IMR-90 (cell line): ENCODE data around the gene UBR4. TPM values are rescaled to one million over a fixed set of nuclear protein-coding genes. Genes with fewer than 3 reads are reported as not detected.

Experiments used
- ATAC-seq: fragments of 200-7000 bp; cut with Tn5 transposase; 2 replicates; pipeline ENCODE4 v1.9.1; 2020; ENCODE audit warnings: low read depth, mild to moderate bottlenecking, moderate library complexity
- BruUV-seq: library from RNA; stranded (reverse); fragments of 400-500 nt; replicated peaks from 2 replicates; lab custom pipeline; 2021; lab: Mats Ljungman, UMichigan
- CTCF ChIA-PET: fragments of 300-600 bp; formaldehyde crosslinking; extraction: SDS; loops from one replicate; lab custom pipeline; 2021; ENCODE audit warnings: antibody characterized with exemption; lab: Yijun Ruan, JAX
- POLR2A ChIA-PET: fragments of 300-600 bp; sonication (Branson Sonifier 250); formaldehyde crosslinking; loops from one replicate; lab custom pipeline; 2022; ENCODE audit warnings: antibody characterized with exemption; ENCODE audit not compliant: unreplicated experiment; lab: Charles Lee
- DNase-seq: peaks from one replicate; pipeline ENCODE4 v3.0.0; 2013
- H2AFZ ChIP-seq: replicated peaks from 2 replicates; pipeline ENCODE3; 2013; ENCODE audit warnings: low read length, mild to moderate bottlenecking; ENCODE audit not compliant: poor library complexity
- H2AK5ac ChIP-seq: 2 replicates; pipeline ENCODE4 v1.6.1; 2013; ENCODE audit warnings: low read depth, low read length, inconsistent platforms
- H2AK9ac ChIP-seq: replicated peaks from 2 replicates; pipeline ENCODE3; 2013; ENCODE audit warnings: mild to moderate bottlenecking, low read depth, low read length, moderate library complexity; ENCODE audit not compliant: poor library complexity
- H2BK120ac ChIP-seq: 2 replicates; pipeline ENCODE4 v1.6.1; 2013; ENCODE audit warnings: low read depth, low read length, inconsistent platforms
- H2BK15ac ChIP-seq: 3 replicates; pipeline ENCODE4 v1.6.1; 2013; ENCODE audit warnings: low read depth, low read length, inconsistent platforms
- H2BK20ac ChIP-seq: 2 replicates; pipeline ENCODE4 v1.6.1; 2013; ENCODE audit warnings: low read depth, mild to moderate bottlenecking, inconsistent platforms, low read length, moderate library complexity
- H2BK5ac ChIP-seq: 2 replicates; pipeline ENCODE4 v1.6.1; 2013; ENCODE audit warnings: mild to moderate bottlenecking, low read depth, low read length, inconsistent platforms; ENCODE audit not compliant: poor library complexity, severe bottlenecking
- H3K14ac ChIP-seq: replicated peaks from 2 replicates; pipeline ENCODE4 v1.6.1; 2013; ENCODE audit warnings: low read depth, low read length, inconsistent platforms
- H3K18ac ChIP-seq: 2 replicates; pipeline ENCODE4 v1.6.1; 2013; ENCODE audit warnings: low read depth, low read length, control low read depth
- H3K23ac ChIP-seq: 2 replicates; pipeline ENCODE4 v1.6.1; 2013; ENCODE audit warnings: low read depth, low read length, inconsistent platforms
- H3K27ac ChIP-seq: 2 replicates; pipeline ENCODE4 v1.5.1; 2013; ENCODE audit warnings: mild to moderate bottlenecking, control low read depth, low read length; ENCODE audit not compliant: insufficient read depth
- H3K27me3 ChIP-seq: 2 replicates; pipeline ENCODE4 v1.6.1; 2013; ENCODE audit warnings: low read length; ENCODE audit not compliant: control insufficient read depth, insufficient read depth
- H3K36me3 ChIP-seq: 2 replicates; pipeline ENCODE4 v1.6.1; 2013; ENCODE audit warnings: low read length, mixed read lengths; ENCODE audit not compliant: control insufficient read depth, insufficient read depth
- H3K4ac ChIP-seq: 2 replicates; pipeline ENCODE4 v1.6.1; 2013; ENCODE audit warnings: low read depth, low read length, inconsistent platforms
- H3K4me1 ChIP-seq: 2 replicates; pipeline ENCODE4 v1.6.1; 2013; ENCODE audit warnings: low read length, mixed read lengths; ENCODE audit not compliant: control insufficient read depth, insufficient read depth
- H3K4me2 ChIP-seq: 2 replicates; pipeline ENCODE4 v1.6.1; 2013; ENCODE audit warnings: low read depth, mild to moderate bottlenecking, control low read depth, low read length, moderate library complexity
- H3K4me3 ChIP-seq: 2 replicates; pipeline ENCODE4 v1.5.1; 2013; ENCODE audit warnings: low read depth, mild to moderate bottlenecking, control low read depth, low read length, moderate library complexity; ENCODE audit not compliant: insufficient read depth
- H3K56ac ChIP-seq: 2 replicates; pipeline ENCODE4 v1.6.1; 2013; ENCODE audit warnings: low read length, inconsistent platforms; ENCODE audit not compliant: insufficient read depth; ENCODE audit errors: extremely low read depth
- H3K79me1 ChIP-seq, 2 experiments: 2 replicates each; pipeline ENCODE4 v1.6.1; 2013; ENCODE audit warnings: low read length in 2 of 2, inconsistent platforms in 1 of 2, low read depth in 1 of 2
- H3K9ac ChIP-seq: 2 replicates; pipeline ENCODE4 v1.6.1; 2013; ENCODE audit warnings: low read depth, low read length, control low read depth
- H3K9me1 ChIP-seq: 2 replicates; pipeline ENCODE4 v1.6.1; 2013; ENCODE audit warnings: low read length, inconsistent platforms; ENCODE audit not compliant: insufficient read depth
- H3K9me3 ChIP-seq: 2 replicates; pipeline ENCODE4 v1.6.1; 2013; ENCODE audit warnings: low read length; ENCODE audit not compliant: control insufficient read depth, insufficient read depth
- H4K20me1 ChIP-seq: 2 replicates; pipeline ENCODE4 v1.6.1; 2013; ENCODE audit warnings: low read length, inconsistent platforms; ENCODE audit not compliant: insufficient read depth
- H4K5ac ChIP-seq: 2 replicates; pipeline ENCODE4 v1.6.1; 2013; ENCODE audit warnings: mild to moderate bottlenecking, low read depth, low read length, control low read depth
- H4K8ac ChIP-seq, 2 experiments: 2 replicates each; pipeline ENCODE4 v1.6.1; 2013; ENCODE audit warnings: low read depth in 2 of 2, low read length in 2 of 2, control low read depth in 1 of 2, inconsistent platforms in 1 of 2
- H4K91ac ChIP-seq: 2 replicates; pipeline ENCODE4 v1.6.1; 2013; ENCODE audit warnings: low read depth, low read length, inconsistent platforms; ENCODE audit not compliant: insufficient read depth
- BHLHE40 ChIP-seq: fragments of 150-350 bp; IDR thresholded peaks from 2 replicates; pipeline ENCODE4 v1.6.1; 2016; ENCODE audit warnings: mild to moderate bottlenecking, low read depth, low read length
- CEBPB ChIP-seq: IDR thresholded peaks from 2 replicates; pipeline ENCODE4 v1.6.1; 2012; ENCODE audit warnings: low read depth, low read length, improper control_type of control experiment
- CHD1 ChIP-seq: IDR thresholded peaks from 2 replicates; pipeline ENCODE4 v1.6.1; 2012; ENCODE audit warnings: low read depth, low read length, improper control_type of control experiment
- CTCF ChIP-seq: conservative IDR thresholded peaks from 2 replicates; pipeline ENCODE4 v1.5.1; 2012; ENCODE audit warnings: mild to moderate bottlenecking, low read depth, low read length, improper control_type of control experiment
- ELK1 ChIP-seq: fragments of 150-350 bp; IDR thresholded peaks from 2 replicates; pipeline ENCODE4 v1.6.1; 2016; ENCODE audit warnings: low read depth, mild to moderate bottlenecking, low read length, moderate library complexity, borderline replicate concordance
- FOS ChIP-seq: fragments of 150-350 bp; IDR thresholded peaks from 2 replicates; pipeline ENCODE4 v1.6.1; 2016; ENCODE audit warnings: low read depth, low read length
- MAZ ChIP-seq: IDR thresholded peaks from 2 replicates; pipeline ENCODE4 v1.6.1; 2012; ENCODE audit warnings: low read depth, mild to moderate bottlenecking, low read length, improper control_type of control experiment, moderate library complexity, borderline replicate concordance
- MXI1 ChIP-seq: IDR thresholded peaks from 2 replicates; pipeline ENCODE4 v1.6.1; 2012; ENCODE audit warnings: low read depth, mild to moderate bottlenecking, low read length, moderate library complexity, borderline replicate concordance
- RAD21 ChIP-seq: IDR thresholded peaks from 2 replicates; pipeline ENCODE4 v1.6.1; 2012; ENCODE audit warnings: low read length, improper control_type of control experiment
- RCOR1 ChIP-seq: IDR thresholded peaks from 2 replicates; pipeline ENCODE4 v1.6.1; 2012; ENCODE audit warnings: mild to moderate bottlenecking, low read length, improper control_type of control experiment; ENCODE audit not compliant: insufficient replicate concordance
- RFX5 ChIP-seq: IDR thresholded peaks from 2 replicates; pipeline ENCODE4 v1.8.0; 2012; ENCODE audit warnings: low read depth, mild to moderate bottlenecking, low read length, moderate library complexity
- SMC3 ChIP-seq: fragments of 150-350 bp; IDR thresholded peaks from 2 replicates; pipeline ENCODE4 v1.6.1; 2016; ENCODE audit warnings: low read depth, mild to moderate bottlenecking, antibody characterized with exemption, low read length, moderate library complexity
- USF2 ChIP-seq: fragments of 150-350 bp; IDR thresholded peaks from 2 replicates; pipeline ENCODE4 v1.6.1; 2017; ENCODE audit warnings: mild to moderate bottlenecking, antibody characterized with exemption, low read length, low read depth
- WGBS, 2 experiments: methylation state at CpG; one replicate each; pipeline versions ENCODE4 v1.1.5 to v1.1.7; 2013; ENCODE audit warnings: missing lambda C conversion rate in 2 of 2; ENCODE audit not compliant: insufficient read length in 1 of 2; ENCODE audit errors: extremely low coverage in 2 of 2; 5-methylcytosine and 5-hydroxymethylcytosine counted together
- dilution Hi-C: fragments of 300-500 bp; cut with HindIII; formaldehyde crosslinking; loops from one replicate; pipeline ENCODE4 v1.14.3; 2018; ENCODE audit warnings: low sequenced_read_pairs; ENCODE audit not compliant: unreplicated experiment
- in situ Hi-C: fragments of 300-500 bp; cut with MboI; formaldehyde crosslinking; loops from 3 replicates; pipeline ENCODE4 v1.14.3; 2019; ENCODE audit warnings: low sequenced_read_pairs, inconsistent platforms, mixed read lengths
- intact Hi-C: fragments of 100-400 bp; cut with micrococcal nuclease; formaldehyde crosslinking; loops from 2 replicates; pipeline ENCODE4 v1.10.0; 2022
- polyA plus RNA-seq, 3 experiments: library from polyadenylated mRNA; depleted of rRNA; stranded (reverse); fragments of >200 nt; gene quantifications; 2 replicates each; pipeline ENCODE4 v1.2.3, GENCODE V29; 2012; ENCODE audit warnings: low replicate concordance in 1 of 3
- total RNA-seq: library from RNA; depleted of rRNA; stranded (reverse); fragments of >200 nt; gene quantifications from 2 replicates; pipeline ENCODE4 v1.2.3, GENCODE V29; 2012

Gene UBR4
- total and polyA plus RNA-seq, 2 of the 4 experiments (the other 2 are of a cell fraction) = 87.8 to 121 TPM

GRCh38 chr1:19032413-19032695 lies 177.7 kb downstream of the UBR4 start:
- no peak overlapping the region for H4K5ac ChIP-seq
- no peak overlapping the region for H4K8ac ChIP-seq
- peaks cover 5% of the 10 kb centered on the region for H3K9me1 ChIP-seq
- CTCF ChIA-PET = no interaction called here
- WGBS, 2 experiments = no CpG with 5 or more reads among the region's 5 CpGs
- intact Hi-C loops (no loop called here), dilution Hi-C loops (no loop called here), in situ Hi-C loops (no loop called here)
- no peak overlapping the region for H3K18ac ChIP-seq
- H3K79me1 ChIP-seq = no peaks in the 10 kb centered on the region
- no peak overlapping the region for H4K91ac ChIP-seq
- no peak overlapping the region for H2AK9ac ChIP-seq
- no peak for DNase-seq
- no peak overlapping the region for H3K23ac ChIP-seq
- no peaks in the 10 kb centered on the region for H3K36me3 ChIP-seq
- H3K4me1 ChIP-seq = peaks cover 2% of the 10 kb centered on the region; the same call in 1 of the 2 replicates
- H3K27ac ChIP-seq = no peak overlapping the region
- no peak overlapping the region for H3K14ac ChIP-seq
- no peak overlapping the region for H3K4me3 ChIP-seq
- POLR2A ChIA-PET = no interaction called here
- H3K4ac ChIP-seq = no peak overlapping the region
- H3K27me3 ChIP-seq = peaks cover 23% of the 10 kb centered on the region; the same call in 1 of the 2 replicates
- H3K9me3 ChIP-seq = no peaks in the 10 kb centered on the region
- no TSS peak for BruUV-seq
- H2AK5ac ChIP-seq = no peak overlapping the region
- H2BK120ac ChIP-seq = no peak overlapping the region
- H3K9ac ChIP-seq = no peak overlapping the region
- H2BK20ac ChIP-seq = no peak overlapping the region
- no peak for ATAC-seq
- no peak overlapping the region for H3K56ac ChIP-seq
- H2BK15ac ChIP-seq = no peak overlapping the region
- H2AFZ ChIP-seq = no peak overlapping the region
- no peak for TF ChIP-seq MXI1
- no peak for TF ChIP-seq RAD21
- TF ChIP-seq SMC3 = no peak
- TF ChIP-seq USF2 = no peak
- TF ChIP-seq CHD1 = no peak
- TF ChIP-seq CEBPB = no peak
- no peak for TF ChIP-seq CTCF
- no peak for TF ChIP-seq ELK1
- no peak for TF ChIP-seq RCOR1
- TF ChIP-seq RFX5 = no peak
- no peak for TF ChIP-seq BHLHE40
- no peak for TF ChIP-seq MAZ
- TF ChIP-seq FOS = no peak
- no peaks in the 10 kb centered on the region for H4K20me1 ChIP-seq
- no peak overlapping the region for H2BK5ac ChIP-seq
- no peak overlapping the region for H3K4me2 ChIP-seq
